Endothelial cell of umbilical vein (primary cell): ENCODE results near the gene COL21A1. TPM values are rescaled to one million over a fixed set of nuclear protein-coding genes. Genes with fewer than 3 reads are reported as not detected.

Experiments used
- BruUV-seq: library from RNA; stranded (reverse); fragments of 400-500 nt; replicated peaks from 2 replicates; lab custom pipeline; 2021; lab: Mats Ljungman, UMichigan
- CTCF ChIA-PET: fragments of 300-600, 350-600 bp; sonication (Branson Sonifier 250); formaldehyde crosslinking; loops from one replicate; lab custom pipeline; 2021; ENCODE audit warnings: antibody characterized with exemption, inconsistent platforms; lab: Charles Lee
- POLR2A ChIA-PET: fragments of 300-600, 350-600 bp; sonication (Branson Sonifier 250); formaldehyde crosslinking; loops from one replicate; lab custom pipeline; 2021; ENCODE audit warnings: antibody characterized with exemption, inconsistent platforms; lab: Charles Lee
- DNase-seq: peaks from one replicate; pipeline ENCODE4 v3.0.0-alpha.2; 2011; ENCODE audit warnings: low read depth, low spot score
- FAIRE-seq: peaks from 2 replicates; lab custom pipeline; 2011; peaks lifted over from hg19 to GRCh38; lab: Jason Lieb, UNC
- H2AFZ ChIP-seq: 2 replicates; pipeline ENCODE4 v1.6.0; 2012; ENCODE audit warnings: low read depth, low read length, control low read depth, inconsistent platforms
- H3K27ac ChIP-seq: 2 replicates; pipeline ENCODE4 v1.5.1; 2011; ENCODE audit warnings: low read depth, mild to moderate bottlenecking, control low read depth, low read length, moderate library complexity; ENCODE audit not compliant: insufficient read depth
- H3K27me3 ChIP-seq, 2 experiments: 2 replicates each; pipeline versions ENCODE4 v1.6.0 to v1.6.1; 2011; ENCODE audit warnings: low read length in 2 of 2, mixed read lengths in 1 of 2; ENCODE audit not compliant: control insufficient read depth in 2 of 2, insufficient read depth in 2 of 2
- H3K36me3 ChIP-seq, 2 experiments: 2 replicates in 1 of 2; 3 replicates in 1 of 2; pipeline ENCODE4 v1.5.1; 2011; ENCODE audit warnings: low read length in 2 of 2, mild to moderate bottlenecking in 1 of 2, moderate library complexity in 1 of 2; ENCODE audit not compliant: control insufficient read depth in 2 of 2, insufficient read depth in 2 of 2; ENCODE audit errors: extremely low read depth in 1 of 2
- H3K4me1 ChIP-seq: 3 replicates; pipeline ENCODE4 v1.5.1; 2011; ENCODE audit warnings: mild to moderate bottlenecking, low read length; ENCODE audit not compliant: control insufficient read depth, insufficient read depth; ENCODE audit errors: extremely low read depth
- H3K4me2 ChIP-seq: 2 replicates; pipeline ENCODE4 v1.6.1; 2011; ENCODE audit warnings: low read length, control low read depth, mixed read lengths; ENCODE audit not compliant: insufficient read depth
- H3K4me3 ChIP-seq, 3 experiments: fragments of 200-600 bp in 1 of 3; sonication (generic), shearing (Covaris generic) in 1 of 3; replicated peaks in 1 of 3; 2 replicates each; pipeline ENCODE4 v1.5.1; 2011 to 2016; ENCODE audit warnings: control low read depth in 3 of 3, low read length in 3 of 3, mild to moderate bottlenecking in 2 of 3, inconsistent platforms in 1 of 3, low read depth in 1 of 3, moderate library complexity in 1 of 3; ENCODE audit not compliant: insufficient read depth in 1 of 3
- H3K79me2 ChIP-seq: 2 replicates; pipeline ENCODE4 v1.6.0; 2012; ENCODE audit warnings: low read length, inconsistent platforms; ENCODE audit not compliant: control insufficient read depth, insufficient read depth
- H3K9ac ChIP-seq: replicated peaks from 2 replicates; pipeline ENCODE3; 2011; ENCODE audit warnings: low read length, control low read depth; ENCODE audit not compliant: insufficient read depth; ENCODE audit errors: extremely low read depth
- H3K9me1 ChIP-seq: replicated peaks from 3 replicates; pipeline ENCODE4 v1.6.0; 2011; ENCODE audit warnings: mild to moderate bottlenecking, low read length; ENCODE audit not compliant: control insufficient read depth, insufficient read depth; ENCODE audit errors: extremely low read depth
- H3K9me3 ChIP-seq: replicated peaks from 2 replicates; pipeline ENCODE4 v1.5.1; 2012; ENCODE audit warnings: low read length, inconsistent platforms; ENCODE audit not compliant: control insufficient read depth, insufficient read depth
- H4K20me1 ChIP-seq: replicated peaks from 2 replicates; pipeline ENCODE3; 2011; ENCODE audit warnings: mild to moderate bottlenecking, low read length; ENCODE audit not compliant: control insufficient read depth, insufficient read depth; ENCODE audit errors: extremely low read depth
- EZH2 ChIP-seq: IDR thresholded peaks from 2 replicates; pipeline ENCODE4 v1.6.1; 2012; ENCODE audit warnings: borderline replicate concordance, low read depth, mild to moderate bottlenecking, moderate library complexity, low read length, inconsistent platforms; ENCODE audit not compliant: severe bottlenecking
- FOS ChIP-seq: IDR thresholded peaks from 2 replicates; pipeline ENCODE4 v1.6.1; 2011; ENCODE audit warnings: mild to moderate bottlenecking, low read length, moderate library complexity, borderline replicate concordance; ENCODE audit not compliant: insufficient read depth
- GATA2 ChIP-seq: IDR thresholded peaks from 2 replicates; pipeline ENCODE4 v1.7.0; 2011; ENCODE audit warnings: low read depth, mild to moderate bottlenecking, moderate library complexity, mixed read lengths, low read length; ENCODE audit not compliant: insufficient read length, insufficient read depth
- JUN ChIP-seq: IDR thresholded peaks from 2 replicates; pipeline ENCODE4 v1.6.1; 2011; ENCODE audit warnings: borderline replicate concordance, low read depth; ENCODE audit not compliant: insufficient read length, insufficient read depth
- MYC ChIP-seq: IDR thresholded peaks from one replicate; pipeline ENCODE4 v1.6.1; 2011; ENCODE audit warnings: mild to moderate bottlenecking, low read depth, low read length
- POLR2A ChIP-seq: IDR thresholded peaks from 2 replicates; pipeline ENCODE4 v1.6.1; 2012; ENCODE audit warnings: low read depth, mild to moderate bottlenecking, control low read depth, low read length
- POLR2AphosphoS5 ChIP-seq: IDR thresholded peaks from 2 replicates; pipeline ENCODE4 v1.6.1; 2012; ENCODE audit warnings: low read depth, mild to moderate bottlenecking, control low read depth, low read length, moderate library complexity; ENCODE audit not compliant: insufficient read depth
- dilution Hi-C: fragments of 300-500 bp; cut with MboI; formaldehyde crosslinking; loops from one replicate; pipeline ENCODE4 v1.15.0; 2019; ENCODE audit warnings: low sequenced_read_pairs; ENCODE audit not compliant: extremely low pct_ligation_motif_present
- intact Hi-C: fragments of 100-400 bp; cut with micrococcal nuclease; formaldehyde crosslinking; loops from one replicate; pipeline ENCODE4 v1.10.0; 2022
- polyA plus RNA-seq, 4 experiments: library from polyadenylated mRNA; depleted of rRNA in 3 of 4; stranded (reverse) in 3 of 4; unstranded in 1 of 4; fragments of >200 nt; gene quantifications; 2 replicates each; pipeline versions ENCODE4 v1.2.1 to v1.2.3, GENCODE V29; 2011 to 2012; ENCODE audit warnings: missing spikeins in 1 of 4
- total RNA-seq: library from RNA; stranded (reverse); gene quantifications from 2 replicates; pipeline ENCODE4 v1.2.3, GENCODE V29; 2021
- TF ChIP-seq, protein P1 (sequence below): IDR thresholded peaks from 2 replicates; pipeline ENCODE4 v1.6.1; 2011; ENCODE audit not compliant: insufficient read depth, insufficient read length
- TF ChIP-seq, protein P2 (sequence below), 2 donors: IDR thresholded peaks; 1 replicate in 1 of 2; 2 replicates in 1 of 2; pipeline ENCODE4 v1.5.1; 2011; ENCODE audit warnings: low read length in 2 of 2, mild to moderate bottlenecking in 2 of 2, moderate library complexity in 2 of 2, control low read depth in 1 of 2, inconsistent platforms in 1 of 2, low read depth in 1 of 2; ENCODE audit not compliant: insufficient read depth in 1 of 2; ENCODE audit errors: extremely low read depth in 1 of 2

The COL21A1 gene
- total and polyA plus RNA-seq, 2 donors (not counting 3 experiments of a cell fraction or from before 2014, with no cell fraction given), result 0.22 to 1.4 TPM

DNA sequence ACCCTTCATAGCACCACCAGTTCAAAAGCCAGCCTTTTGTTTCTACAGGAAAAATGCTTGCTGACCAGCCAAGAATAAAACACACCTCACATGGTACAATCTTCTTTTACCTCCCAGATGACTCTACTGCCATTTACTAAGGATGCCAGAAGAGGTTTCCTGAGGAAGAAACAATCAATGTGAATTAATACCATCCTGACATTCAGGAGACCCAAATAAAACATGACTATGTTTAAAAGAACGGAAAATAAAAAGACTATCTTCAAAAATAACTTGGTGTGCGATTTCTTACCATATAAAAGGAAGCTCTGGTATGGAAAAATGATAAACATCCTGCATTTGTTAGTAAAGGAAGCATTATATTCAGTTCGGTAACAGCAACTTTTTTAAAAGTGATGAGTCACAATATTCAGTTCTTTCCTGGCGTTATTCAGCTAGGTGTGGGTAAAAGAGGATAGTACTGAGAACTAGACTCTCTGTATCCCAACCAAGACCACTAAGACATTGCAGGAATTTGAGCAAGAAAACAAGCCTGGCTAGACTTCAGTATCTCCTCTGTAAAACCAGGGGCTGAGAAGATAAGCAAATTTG, 16.3 kb downstream of the COL21A1 start:
- no peak overlapping the region for H3K4me3 ChIP-seq
- peak; percentile 74 for FAIRE-seq
- no peaks in the 10 kb centered on the region for H3K9me3 ChIP-seq
- BruUV-seq, result no TSS peak
- no peaks in the 10 kb centered on the region for H4K20me1 ChIP-seq
- H3K79me2 ChIP-seq, result no peaks in the 10 kb centered on the region
- intact Hi-C loops (loop anchor here (5.0 kb wide), 1 partner anchor 129 kb away; no protein-coding TSS in a partner anchor), dilution Hi-C loops (no loop called here)
- peak; percentile 86 for DNase-seq
- H3K27me3 ChIP-seq, result no peaks in the 10 kb centered on the region
- ChIA-PET CTCF (interaction anchor here (0.7 to 1.7 kb wide), 5 partner anchors 9 to 62 kb away, joined by 3 to 7 read pairs (median 5); partner anchors contain the start of gene COL21A1), POLR2A (no interaction called here)
- H3K9ac ChIP-seq, result no peak overlapping the region
- peak overlapping the region; percentile 81 for H2AFZ ChIP-seq
- no peaks in the 10 kb centered on the region for H3K9me1 ChIP-seq
- no peak for TF ChIP-seq GATA2
- TF ChIP-seq POLR2A, result no peak
- no peak for TF ChIP-seq POLR2AphosphoS5
- TF ChIP-seq, protein P1, sequence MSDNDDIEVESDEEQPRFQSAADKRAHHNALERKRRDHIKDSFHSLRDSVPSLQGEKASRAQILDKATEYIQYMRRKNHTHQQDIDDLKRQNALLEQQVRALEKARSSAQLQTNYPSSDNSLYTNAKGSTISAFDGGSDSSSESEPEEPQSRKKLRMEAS, result no peak
- TF ChIP-seq EZH2, result no peak
- TF ChIP-seq JUN, result peak; percentile 78
- TF ChIP-seq, protein P2, sequence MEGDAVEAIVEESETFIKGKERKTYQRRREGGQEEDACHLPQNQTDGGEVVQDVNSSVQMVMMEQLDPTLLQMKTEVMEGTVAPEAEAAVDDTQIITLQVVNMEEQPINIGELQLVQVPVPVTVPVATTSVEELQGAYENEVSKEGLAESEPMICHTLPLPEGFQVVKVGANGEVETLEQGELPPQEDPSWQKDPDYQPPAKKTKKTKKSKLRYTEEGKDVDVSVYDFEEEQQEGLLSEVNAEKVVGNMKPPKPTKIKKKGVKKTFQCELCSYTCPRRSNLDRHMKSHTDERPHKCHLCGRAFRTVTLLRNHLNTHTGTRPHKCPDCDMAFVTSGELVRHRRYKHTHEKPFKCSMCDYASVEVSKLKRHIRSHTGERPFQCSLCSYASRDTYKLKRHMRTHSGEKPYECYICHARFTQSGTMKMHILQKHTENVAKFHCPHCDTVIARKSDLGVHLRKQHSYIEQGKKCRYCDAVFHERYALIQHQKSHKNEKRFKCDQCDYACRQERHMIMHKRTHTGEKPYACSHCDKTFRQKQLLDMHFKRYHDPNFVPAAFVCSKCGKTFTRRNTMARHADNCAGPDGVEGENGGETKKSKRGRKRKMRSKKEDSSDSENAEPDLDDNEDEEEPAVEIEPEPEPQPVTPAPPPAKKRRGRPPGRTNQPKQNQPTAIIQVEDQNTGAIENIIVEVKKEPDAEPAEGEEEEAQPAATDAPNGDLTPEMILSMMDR (IDR thresholded peaks at IDR 0.05; ENCODE audit: extremely low read depth in 1 of 2, insufficient read depth in 1 of 2, low read depth in 1 of 2, low read length in 2 of 2), result no peak
- no peak for TF ChIP-seq MYC
- TF ChIP-seq FOS, result peak; percentile 84
- peaks cover 7% of the 10 kb centered on the region for H3K4me1 ChIP-seq
- no peaks in the 10 kb centered on the region for H3K36me3 ChIP-seq
- peak overlapping the region; percentile 73 for H3K4me2 ChIP-seq
- no peak overlapping the region for H3K27ac ChIP-seq
